NCI-H2081 (cell line): ENCODE measurements around the gene AK9.

Experiments used
- DNase-seq, 2 experiments: peaks; one replicate each; lab custom pipeline; 2025; lab: John Stamatoyannopoulos, UW

The AK9 gene

GRCh38 chr6:109511832-109512231, 179.2 kb downstream of the AK9 start:
- DNase-seq: no peak

DNA sequence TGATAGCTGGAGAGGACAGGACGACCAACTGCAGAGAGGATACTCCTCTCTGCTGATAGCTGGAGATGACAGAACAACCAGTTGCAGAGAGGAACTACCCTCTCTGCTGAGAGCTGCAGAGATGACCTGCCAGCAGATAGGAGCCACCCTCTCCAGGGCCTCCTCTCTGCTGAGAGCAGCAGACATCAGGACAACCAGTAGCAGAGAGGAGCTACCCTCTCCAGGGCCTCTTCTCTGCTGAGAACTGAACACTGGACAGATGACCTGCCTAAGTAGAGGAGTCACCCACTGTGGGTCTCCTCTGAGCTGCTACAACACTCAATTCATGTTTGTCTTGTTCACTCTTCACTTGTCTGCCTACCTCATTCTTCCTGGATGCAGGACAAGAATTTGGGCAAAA, 180.6 kb downstream of the AK9 start:
- no peak for DNase-seq

DNA sequence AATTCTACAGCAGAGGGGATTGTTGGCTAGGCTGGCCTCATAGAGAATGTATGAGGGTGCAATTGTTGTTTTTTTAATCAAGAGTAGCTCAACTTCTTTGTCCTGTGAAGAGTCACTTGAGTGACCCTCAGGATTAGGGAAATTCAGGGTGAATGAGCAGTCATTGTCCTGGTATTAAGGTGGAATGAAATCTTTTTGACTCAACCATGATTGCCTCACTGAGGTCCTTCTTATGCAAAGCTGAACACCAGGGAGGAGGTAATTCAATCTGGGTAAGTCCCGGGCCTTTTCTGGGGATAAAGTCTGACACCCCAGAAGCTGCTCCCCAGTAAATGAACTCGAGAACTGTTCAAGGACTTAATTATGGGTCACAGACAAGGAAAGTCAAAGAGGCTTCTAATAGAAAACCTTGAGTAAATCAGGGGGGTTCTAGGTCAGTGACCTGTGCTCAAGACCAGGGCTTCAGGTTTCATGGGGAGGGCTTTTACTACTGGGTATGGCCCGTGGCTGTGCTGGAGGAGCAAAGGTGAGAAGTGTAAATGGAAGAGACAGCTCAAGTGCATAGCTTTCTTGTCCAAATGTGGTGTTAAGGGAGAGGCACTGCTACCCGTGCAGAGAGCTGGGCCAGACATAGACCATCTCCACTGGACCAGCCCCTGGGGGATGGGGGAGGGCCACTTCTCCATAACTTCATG, 182.7 kb downstream of the AK9 start:
- no peak for DNase-seq

DNA sequence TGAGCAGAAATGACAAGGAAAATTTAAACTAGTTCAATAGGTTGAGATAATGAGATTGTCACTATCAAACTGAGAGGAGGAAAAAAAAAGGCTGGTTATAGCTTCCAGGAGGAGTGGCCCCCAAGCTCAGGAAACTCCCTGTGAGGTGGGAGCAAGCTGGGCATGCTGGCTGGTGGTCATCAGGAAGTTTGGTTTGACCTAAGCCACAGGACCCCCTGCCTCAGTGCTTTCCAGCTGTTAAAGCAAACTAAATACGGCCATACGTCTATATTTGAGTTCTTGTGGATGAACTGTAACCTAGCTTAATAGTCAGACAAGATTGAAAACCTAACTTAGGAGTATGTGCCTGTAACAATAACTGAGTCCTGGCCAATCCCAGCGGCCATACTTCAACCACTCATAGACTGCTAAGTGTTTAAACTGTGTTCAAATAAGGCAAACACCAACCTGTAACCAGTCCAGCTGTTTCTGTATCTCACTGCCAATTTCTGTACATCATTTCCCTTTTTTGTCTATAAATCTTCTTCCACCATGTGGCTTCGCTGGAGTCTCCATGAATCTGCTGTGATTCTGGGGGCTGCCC, 183.4 kb downstream of the AK9 start:
- no peak for DNase-seq

- DNase-seq: no peak
These were observed 184.2 kb downstream of the AK9 start for GRCh38 chr6:109506841-109507240.

GRCh38 chr6:109506314-109506713, 184.7 kb downstream of the AK9 start:
- DNase-seq: no peak

DNA sequence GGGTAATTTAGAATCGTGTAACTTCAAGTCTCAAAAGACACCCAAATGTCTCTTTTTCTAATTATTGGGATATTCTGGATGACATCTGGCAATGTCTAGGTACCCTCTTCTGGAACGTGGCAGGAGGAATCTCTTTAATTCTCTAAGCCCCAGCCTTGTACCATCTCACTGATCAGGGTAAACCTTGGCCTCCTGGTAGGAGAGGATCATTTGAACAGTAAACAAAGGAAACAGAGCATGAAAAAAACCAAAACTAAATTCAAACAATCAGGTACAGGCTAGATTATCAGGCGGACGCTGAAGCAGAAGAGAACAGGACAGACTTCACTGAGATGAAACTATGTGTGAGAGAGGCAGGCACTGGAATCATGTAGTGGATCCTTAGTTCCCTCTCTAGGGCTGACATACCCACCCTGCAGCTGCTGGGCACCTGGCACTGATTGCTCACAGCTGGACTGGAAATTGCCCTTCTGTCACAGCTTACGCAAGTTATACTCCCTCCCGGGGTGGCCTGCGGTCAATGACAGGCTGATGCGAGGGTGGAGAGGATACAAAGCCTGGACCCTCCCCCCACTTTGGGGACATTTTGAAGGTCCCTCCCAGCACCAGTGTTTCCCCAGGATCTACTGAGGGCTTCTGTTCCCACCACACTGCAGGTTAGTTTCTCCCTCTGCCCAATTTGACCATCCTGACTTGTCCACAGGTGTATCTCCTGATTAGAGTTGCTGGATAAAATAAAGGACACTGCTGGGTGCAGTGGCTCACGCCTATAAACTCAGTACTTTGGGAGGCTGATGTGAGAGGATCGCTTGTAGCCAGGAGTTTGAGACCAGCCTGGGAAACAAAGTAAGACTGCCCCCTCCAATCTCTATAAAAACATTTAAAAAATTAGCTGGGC, 187.4 kb downstream of the AK9 start:
- peak in 1 of 2 experiments; percentile 6 for DNase-seq

GRCh38 chr6:109498936-109499335, 192.1 kb downstream of the AK9 start:
- no peak for DNase-seq

GRCh38 chr6:109498052-109498451, 192.9 kb downstream of the AK9 start:
- DNase-seq: peak in 1 of 2 experiments; percentile 37

- no peak for DNase-seq
These were observed 194.8 kb downstream of the AK9 start for GRCh38 chr6:109496036-109496772.

DNA sequence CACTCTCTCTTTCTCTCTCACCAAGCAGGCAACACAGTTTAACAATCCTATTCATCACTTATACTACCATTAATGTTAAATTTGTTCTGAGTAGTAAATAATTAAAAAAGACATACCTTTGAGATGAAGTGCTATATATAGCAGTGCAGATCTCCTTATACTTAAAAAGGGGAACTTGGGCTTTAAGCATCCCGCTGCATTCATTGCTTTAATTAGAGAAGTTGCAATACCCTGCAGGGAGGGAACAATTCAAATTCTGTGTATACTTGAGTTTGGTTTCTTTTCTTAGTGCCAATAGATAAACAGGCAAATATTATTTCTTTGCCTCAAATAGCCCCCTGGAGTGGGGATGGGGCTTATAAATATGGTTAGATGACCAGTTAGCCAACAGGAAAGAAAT, 197.1 kb downstream of the AK9 start:
- no peak for DNase-seq

DNA sequence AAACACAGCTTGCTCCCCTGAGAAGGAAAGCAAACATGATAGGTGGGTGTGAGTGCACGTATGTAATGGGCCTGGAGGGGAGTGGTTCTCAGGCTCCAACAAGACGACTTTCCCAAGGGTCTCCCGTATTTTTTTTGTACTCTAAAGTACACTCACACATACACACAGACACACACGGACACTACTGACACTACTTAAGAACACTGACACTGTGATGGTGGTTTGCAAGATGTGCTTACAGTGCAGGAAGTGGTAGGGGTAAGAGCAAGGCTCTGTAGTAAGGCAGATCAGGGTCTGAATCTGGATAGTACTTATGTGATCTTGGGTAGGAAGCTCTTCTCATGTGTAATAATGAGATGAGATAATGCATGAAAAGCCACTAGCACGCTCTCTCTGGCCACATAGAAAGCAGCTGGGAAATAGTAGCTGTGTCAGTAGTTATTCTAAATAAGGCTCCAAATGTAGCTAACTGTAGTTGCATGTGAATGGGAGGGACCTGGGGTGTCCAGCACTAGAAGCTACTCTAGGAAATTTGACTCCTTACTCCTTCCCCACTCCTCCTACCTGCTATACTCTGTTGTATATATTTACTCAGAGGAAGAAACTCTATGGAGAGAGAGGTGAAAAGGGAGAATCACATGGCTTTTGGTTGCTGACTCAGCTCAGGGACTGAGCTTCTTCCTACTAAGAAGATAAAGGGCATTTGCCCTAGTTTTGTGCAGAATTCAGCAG, 199.6 kb downstream of the AK9 start:
- DNase-seq: no peak

- DNase-seq: no peak
These were observed 200.3 kb downstream of the AK9 start for GRCh38 chr6:109490713-109491112.

DNA sequence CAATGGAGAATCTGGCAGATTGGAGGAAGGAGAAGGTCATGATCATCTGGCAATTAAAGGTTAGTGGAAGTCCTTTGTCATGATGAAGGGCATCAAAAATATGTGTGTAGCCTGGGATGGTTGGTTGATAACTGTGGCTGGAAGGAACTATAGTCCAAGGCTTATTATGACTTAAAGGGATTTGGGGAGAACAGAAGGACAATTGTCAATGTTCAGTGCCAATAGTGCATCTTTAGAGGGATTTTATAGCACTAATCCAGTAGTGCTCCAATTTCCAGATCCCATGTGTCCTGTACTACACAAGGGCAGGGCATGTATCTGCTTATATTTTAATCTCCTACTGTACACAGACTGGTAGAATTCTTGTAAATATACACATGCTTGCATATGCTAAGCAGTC, 203.0 kb downstream of the AK9 start:
- DNase-seq: no peak

GRCh38 chr6:109486068-109486467, 204.9 kb downstream of the AK9 start:
- no peak for DNase-seq

- no peak for DNase-seq
These were observed 205.6 kb downstream of the AK9 start for GRCh38 chr6:109485266-109485935.

- DNase-seq: no peak
These were observed 206.9 kb downstream of the AK9 start for GRCh38 chr6:109484122-109484521.

GRCh38 chr6:109483735-109484057, 207.3 kb downstream of the AK9 start:
- no peak for DNase-seq

GRCh38 chr6:109482905-109483734, 207.9 kb downstream of the AK9 start, which contains the start of gene ZBTB24:
ZBTB24 (minus strand) TSS chr6:109483219; CDS start chr6:109482026, 1,193 bp downstream.
- peak; percentile 64 to 66 for DNase-seq

DNA sequence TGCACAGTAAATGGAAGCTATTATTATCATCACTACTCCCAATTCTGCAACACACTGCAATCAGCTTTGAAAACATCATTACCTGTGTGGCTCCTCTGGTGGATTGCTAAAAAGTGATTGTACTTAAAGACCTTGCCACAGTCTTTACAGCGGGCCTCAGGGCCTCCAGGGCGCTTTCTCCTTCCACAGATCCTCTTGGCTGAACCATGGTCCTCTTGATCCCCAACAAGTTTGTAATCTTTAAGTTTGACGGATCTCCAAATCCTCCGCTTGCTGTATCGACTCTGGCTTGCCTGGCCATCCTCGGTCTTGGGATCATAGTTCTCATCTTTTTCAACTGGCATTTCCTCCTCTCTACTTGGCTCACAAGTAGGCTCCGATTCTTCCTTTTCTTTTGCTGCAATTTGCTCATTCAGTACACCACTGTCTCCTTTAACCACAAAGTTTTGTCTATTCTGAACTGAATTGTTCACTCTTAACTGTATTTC, 210.0 kb downstream of the AK9 start:
- no peak for DNase-seq
